PFSK-1 (cell line): ENCODE data around the gene ATP2B2.

ENCODE experiments used
- FOXP2 ChIP-seq: optimal IDR thresholded peaks from 2 replicates; pipeline ENCODE3; 2011; ENCODE audit warnings: borderline replicate concordance, control low read depth, inconsistent platforms; ENCODE audit not compliant: insufficient read depth; ENCODE audit errors: extremely low read length, extremely low read depth
- POLR2AphosphoS5 ChIP-seq: IDR thresholded peaks from 2 replicates; pipeline ENCODE4 v1.6.1; 2012; ENCODE audit warnings: low read depth, mild to moderate bottlenecking, control low read depth, low read length, moderate library complexity
- SIN3A ChIP-seq: IDR thresholded peaks from 2 replicates; pipeline ENCODE4 v1.6.1; 2012; ENCODE audit warnings: mild to moderate bottlenecking, low read length, moderate library complexity, borderline replicate concordance; ENCODE audit not compliant: insufficient read depth
- TAF1 ChIP-seq: IDR thresholded peaks from 2 replicates; pipeline ENCODE4 v1.6.1; 2012; ENCODE audit warnings: low read length, control low read depth, borderline replicate concordance; ENCODE audit not compliant: insufficient read depth
- TF ChIP-seq, protein P1 (sequence below), 2 experiments: IDR thresholded peaks; 2 replicates each; pipeline versions ENCODE4 v1.6.1 to v1.8.0; 2011 to 2012; ENCODE audit warnings: low read depth in 2 of 2, low read length in 2 of 2, control low read depth in 1 of 2, inconsistent platforms in 1 of 2, mild to moderate bottlenecking in 1 of 2, moderate library complexity in 1 of 2; ENCODE audit not compliant: insufficient read depth in 1 of 2

DNA sequence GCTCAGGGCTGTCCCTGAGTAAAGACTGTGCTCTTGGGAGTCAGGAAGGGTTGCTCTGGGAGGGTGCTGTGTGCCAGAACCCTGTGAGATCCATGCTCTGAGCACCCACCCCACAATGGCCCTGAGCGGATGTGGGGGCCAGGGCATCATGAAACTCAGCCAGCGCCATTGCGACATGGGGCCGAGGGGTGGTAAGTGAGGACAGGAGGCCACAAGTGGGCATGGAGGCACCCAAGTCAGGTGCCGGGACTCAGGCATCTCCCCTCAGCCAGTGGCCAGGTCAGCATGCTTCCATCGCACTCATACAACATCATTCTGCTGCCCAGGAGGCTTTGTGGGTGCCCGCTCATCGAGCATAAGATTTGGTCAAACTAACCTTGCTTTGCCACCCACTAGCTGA, 19.6 kb downstream of the ATP2B2 start:
- TF ChIP-seq, protein P1, sequence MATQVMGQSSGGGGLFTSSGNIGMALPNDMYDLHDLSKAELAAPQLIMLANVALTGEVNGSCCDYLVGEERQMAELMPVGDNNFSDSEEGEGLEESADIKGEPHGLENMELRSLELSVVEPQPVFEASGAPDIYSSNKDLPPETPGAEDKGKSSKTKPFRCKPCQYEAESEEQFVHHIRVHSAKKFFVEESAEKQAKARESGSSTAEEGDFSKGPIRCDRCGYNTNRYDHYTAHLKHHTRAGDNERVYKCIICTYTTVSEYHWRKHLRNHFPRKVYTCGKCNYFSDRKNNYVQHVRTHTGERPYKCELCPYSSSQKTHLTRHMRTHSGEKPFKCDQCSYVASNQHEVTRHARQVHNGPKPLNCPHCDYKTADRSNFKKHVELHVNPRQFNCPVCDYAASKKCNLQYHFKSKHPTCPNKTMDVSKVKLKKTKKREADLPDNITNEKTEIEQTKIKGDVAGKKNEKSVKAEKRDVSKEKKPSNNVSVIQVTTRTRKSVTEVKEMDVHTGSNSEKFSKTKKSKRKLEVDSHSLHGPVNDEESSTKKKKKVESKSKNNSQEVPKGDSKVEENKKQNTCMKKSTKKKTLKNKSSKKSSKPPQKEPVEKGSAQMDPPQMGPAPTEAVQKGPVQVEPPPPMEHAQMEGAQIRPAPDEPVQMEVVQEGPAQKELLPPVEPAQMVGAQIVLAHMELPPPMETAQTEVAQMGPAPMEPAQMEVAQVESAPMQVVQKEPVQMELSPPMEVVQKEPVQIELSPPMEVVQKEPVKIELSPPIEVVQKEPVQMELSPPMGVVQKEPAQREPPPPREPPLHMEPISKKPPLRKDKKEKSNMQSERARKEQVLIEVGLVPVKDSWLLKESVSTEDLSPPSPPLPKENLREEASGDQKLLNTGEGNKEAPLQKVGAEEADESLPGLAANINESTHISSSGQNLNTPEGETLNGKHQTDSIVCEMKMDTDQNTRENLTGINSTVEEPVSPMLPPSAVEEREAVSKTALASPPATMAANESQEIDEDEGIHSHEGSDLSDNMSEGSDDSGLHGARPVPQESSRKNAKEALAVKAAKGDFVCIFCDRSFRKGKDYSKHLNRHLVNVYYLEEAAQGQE (IDR thresholded peaks at IDR 0.05; ENCODE audit: insufficient read depth in 1 of 2, low read depth in 2 of 2, low read length in 2 of 2) = no peak
- TF ChIP-seq TAF1 (no peak), SIN3A (no peak), POLR2AphosphoS5 (no peak), FOXP2 (no peak)
